Calu3 (cell line): ENCODE results near the gene MYLK. TPM values are rescaled to one million over a fixed set of nuclear protein-coding genes. Genes with fewer than 3 reads are reported as not detected.
A peak's percentile ranks its signal among the peaks of the same experiment; 100 is the strongest.

Experiments
- BruUV-seq: library from RNA; stranded (reverse); fragments of 400-500 nt; replicated peaks from 2 replicates; lab custom pipeline; 2021; lab: Mats Ljungman, UMichigan
- CTCF ChIA-PET: fragments of 300-600 bp; sonication (Branson Sonifier 250); formaldehyde crosslinking; loops from one replicate; lab custom pipeline; 2022; ENCODE audit warnings: antibody characterized with exemption; lab: Charles Lee
- DNase-seq: peaks from one replicate; pipeline ENCODE4 v3.0.0; 2022
- H3K27ac Mint-ChIP-seq: one replicate; pipeline ENCODE4 v1.8.0; 2022; ENCODE audit warnings: mixed read lengths; ENCODE audit not compliant: unreplicated experiment
- H3K27me3 Mint-ChIP-seq: one replicate; pipeline ENCODE4 v1.8.0; 2022; ENCODE audit warnings: mixed read lengths; ENCODE audit not compliant: unreplicated experiment
- H3K36me3 Mint-ChIP-seq: one replicate; pipeline ENCODE4 v1.8.0; 2022; ENCODE audit warnings: mild to moderate bottlenecking, moderate library complexity, mixed read lengths; ENCODE audit not compliant: insufficient read depth, unreplicated experiment
- H3K4me1 Mint-ChIP-seq: one replicate; pipeline ENCODE4 v1.8.0; 2022; ENCODE audit warnings: mild to moderate bottlenecking, low read depth, mixed read lengths; ENCODE audit not compliant: unreplicated experiment
- H3K4me3 Mint-ChIP-seq: one replicate; pipeline ENCODE4 v1.8.0; 2022; ENCODE audit warnings: mild to moderate bottlenecking, low read depth, moderate library complexity, mixed read lengths; ENCODE audit not compliant: unreplicated experiment
- H3K9me3 Mint-ChIP-seq: one replicate; pipeline ENCODE4 v1.8.0; 2022; ENCODE audit warnings: low read depth, mixed read lengths; ENCODE audit not compliant: unreplicated experiment
- intact Hi-C: fragments of 100-400 bp; cut with micrococcal nuclease; formaldehyde crosslinking; loops from one replicate; pipeline ENCODE4 v1.10.0; 2022; ENCODE audit not compliant: unreplicated experiment
- total RNA-seq: library from RNA; stranded (reverse); gene quantifications from 2 replicates; pipeline ENCODE4 v1.2.3, GENCODE V29; 2022
- TF ChIP-seq, protein P1 (sequence below): fragments of 200-600 bp; IDR thresholded peaks from one replicate; pipeline ENCODE4 v1.8.0; 2022; ENCODE audit warnings: antibody characterized with exemption; ENCODE audit not compliant: unreplicated experiment

MYLK gene
- total RNA-seq, 1 experiment from 2014 or later: 10.7 TPM

DNA sequence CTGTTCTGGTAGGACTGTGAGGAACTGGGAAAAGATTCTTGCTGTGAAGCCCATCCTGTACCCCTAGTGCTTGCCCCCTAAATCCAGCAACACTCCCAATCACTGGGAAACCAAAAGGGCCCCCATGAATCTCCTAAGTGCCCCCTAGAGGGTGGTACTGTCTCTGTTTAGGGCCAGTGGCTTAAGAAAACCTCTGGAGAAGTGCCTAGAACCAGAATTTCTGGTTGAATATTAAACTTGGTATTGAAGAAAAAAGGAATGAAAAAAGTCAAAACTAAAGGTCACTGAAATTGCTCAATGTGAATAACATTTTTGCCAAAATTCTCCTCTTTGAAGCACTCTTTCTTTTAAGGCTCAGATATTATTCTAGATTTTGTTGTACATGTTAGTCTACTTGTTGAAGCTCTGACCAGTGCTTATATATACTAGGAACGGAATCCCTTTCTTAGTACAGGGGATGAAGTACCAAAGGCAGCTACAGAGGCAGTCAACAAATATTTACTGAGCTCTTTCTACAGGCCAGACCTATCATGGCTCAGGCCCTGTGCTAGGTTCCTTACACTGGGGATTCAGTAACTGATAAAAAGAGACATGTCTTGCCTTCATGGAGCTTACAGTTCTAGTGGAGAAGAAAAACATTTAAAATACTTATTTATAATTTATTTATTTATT is 138.8 kb downstream of the MYLK start:
- BruUV-seq: no TSS peak
- TF ChIP-seq, protein P1, sequence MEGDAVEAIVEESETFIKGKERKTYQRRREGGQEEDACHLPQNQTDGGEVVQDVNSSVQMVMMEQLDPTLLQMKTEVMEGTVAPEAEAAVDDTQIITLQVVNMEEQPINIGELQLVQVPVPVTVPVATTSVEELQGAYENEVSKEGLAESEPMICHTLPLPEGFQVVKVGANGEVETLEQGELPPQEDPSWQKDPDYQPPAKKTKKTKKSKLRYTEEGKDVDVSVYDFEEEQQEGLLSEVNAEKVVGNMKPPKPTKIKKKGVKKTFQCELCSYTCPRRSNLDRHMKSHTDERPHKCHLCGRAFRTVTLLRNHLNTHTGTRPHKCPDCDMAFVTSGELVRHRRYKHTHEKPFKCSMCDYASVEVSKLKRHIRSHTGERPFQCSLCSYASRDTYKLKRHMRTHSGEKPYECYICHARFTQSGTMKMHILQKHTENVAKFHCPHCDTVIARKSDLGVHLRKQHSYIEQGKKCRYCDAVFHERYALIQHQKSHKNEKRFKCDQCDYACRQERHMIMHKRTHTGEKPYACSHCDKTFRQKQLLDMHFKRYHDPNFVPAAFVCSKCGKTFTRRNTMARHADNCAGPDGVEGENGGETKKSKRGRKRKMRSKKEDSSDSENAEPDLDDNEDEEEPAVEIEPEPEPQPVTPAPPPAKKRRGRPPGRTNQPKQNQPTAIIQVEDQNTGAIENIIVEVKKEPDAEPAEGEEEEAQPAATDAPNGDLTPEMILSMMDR: no peak
- no peak overlapping the region for H3K27ac Mint-ChIP-seq
- H3K27me3 Mint-ChIP-seq: no peaks in the 10 kb centered on the region
- H3K36me3 Mint-ChIP-seq: no peaks in the 10 kb centered on the region
- H3K4me1 Mint-ChIP-seq: peaks cover 3% of the 10 kb centered on the region
- no peaks in the 10 kb centered on the region for H3K9me3 Mint-ChIP-seq
- no peak overlapping the region for H3K4me3 Mint-ChIP-seq
- intact Hi-C loops: loop anchor here (2.0 kb wide), 1 partner anchor 135 kb away; no protein-coding TSS in a partner anchor
- CTCF ChIA-PET: no interaction called here
- DNase-seq: peak; percentile 35

DNA sequence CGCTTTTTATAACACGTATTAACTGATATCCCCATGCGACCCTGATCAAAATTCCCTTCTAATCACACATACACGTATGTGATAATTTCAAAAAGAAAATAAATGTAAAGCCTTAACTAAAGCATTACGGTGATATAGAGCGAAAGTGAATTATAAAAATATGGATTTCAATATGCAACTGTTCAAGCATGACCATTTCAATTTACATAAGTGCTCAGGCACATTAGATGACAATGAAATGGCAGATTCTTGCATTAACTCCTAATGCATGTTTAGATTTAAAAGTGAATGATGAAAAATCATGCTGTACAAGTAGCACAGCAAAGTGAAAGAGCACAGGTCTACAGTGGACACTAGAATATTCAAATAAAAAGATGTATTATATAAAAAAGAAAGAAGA is 140.1 kb downstream of the MYLK start:
- intact Hi-C loops: loop anchor here (2.0 kb wide), 1 partner anchor 137 kb away; no protein-coding TSS in a partner anchor
- no peaks in the 10 kb centered on the region for H3K9me3 Mint-ChIP-seq
- TF ChIP-seq, protein P1: no peak
- H3K4me3 Mint-ChIP-seq: no peak overlapping the region
- no peaks in the 10 kb centered on the region for H3K27me3 Mint-ChIP-seq
- DNase-seq: no peak
- CTCF ChIA-PET: no interaction called here
- H3K36me3 Mint-ChIP-seq: no peaks in the 10 kb centered on the region
- BruUV-seq: no TSS peak
- no peak overlapping the region for H3K27ac Mint-ChIP-seq
- no peaks in the 10 kb centered on the region for H3K4me1 Mint-ChIP-seq

DNA sequence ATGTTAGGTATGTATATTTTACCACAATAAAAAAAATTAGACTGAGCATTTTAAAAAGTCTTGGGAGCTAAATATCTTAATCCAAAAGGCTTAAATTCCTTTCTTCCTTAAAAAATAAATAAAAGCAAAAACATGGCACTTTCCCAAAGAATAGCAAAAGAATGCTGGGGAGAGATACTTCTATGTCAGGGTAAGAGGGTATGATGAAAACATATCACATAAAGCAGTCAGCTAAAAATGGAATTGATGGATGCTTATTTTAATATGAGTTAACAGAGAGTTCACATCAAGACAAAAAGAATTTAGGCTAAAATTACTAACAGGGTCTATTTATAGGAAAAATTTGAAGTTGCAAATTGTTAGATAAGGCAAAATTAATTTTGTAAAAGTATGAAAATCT is 141.0 kb downstream of the MYLK start:
- Mint-ChIP-seq H3K27ac (no peak overlapping the region), H3K4me3 (no peak overlapping the region), H3K9me3 (no peaks in the 10 kb centered on the region), H3K4me1 (no peaks in the 10 kb centered on the region), H3K36me3 (no peaks in the 10 kb centered on the region), H3K27me3 (no peaks in the 10 kb centered on the region)
- TF ChIP-seq, protein P1: no peak
- BruUV-seq: no TSS peak
- CTCF ChIA-PET: no interaction called here
- intact Hi-C loops: no loop called here
- DNase-seq: no peak

DNA sequence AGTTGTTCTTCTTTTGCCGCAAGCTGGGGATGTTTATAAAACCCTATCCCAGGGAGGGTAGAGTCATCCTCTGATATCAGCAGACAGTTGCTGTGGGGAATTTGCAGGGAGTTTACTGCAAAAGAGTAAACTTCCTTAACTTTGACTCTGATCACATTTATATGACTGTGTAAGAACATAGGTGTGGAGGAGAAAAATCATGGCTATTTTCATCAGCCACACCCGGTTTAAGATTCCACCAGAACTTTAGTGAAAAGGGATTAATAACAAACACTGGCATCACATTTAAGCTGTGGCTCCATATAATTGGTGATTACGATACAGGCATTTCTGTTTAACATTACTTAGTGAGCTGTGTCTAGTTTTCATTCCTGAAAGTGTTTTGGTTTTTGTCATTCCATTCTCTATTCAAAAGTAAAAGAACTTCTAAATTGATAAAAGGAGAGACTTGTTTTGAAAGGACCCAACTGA is 143.1 kb downstream of the MYLK start:
- Mint-ChIP-seq H3K4me1 (no peaks in the 10 kb centered on the region), H3K4me3 (no peak overlapping the region), H3K36me3 (no peaks in the 10 kb centered on the region), H3K27me3 (no peaks in the 10 kb centered on the region), H3K9me3 (no peaks in the 10 kb centered on the region), H3K27ac (no peak overlapping the region)
- DNase-seq: no peak
- BruUV-seq: no TSS peak
- intact Hi-C loops: no loop called here
- CTCF ChIA-PET: no interaction called here
- TF ChIP-seq, protein P1: no peak
